ENCODE data around the gene TEX29.

The TEX29 gene

DNA sequence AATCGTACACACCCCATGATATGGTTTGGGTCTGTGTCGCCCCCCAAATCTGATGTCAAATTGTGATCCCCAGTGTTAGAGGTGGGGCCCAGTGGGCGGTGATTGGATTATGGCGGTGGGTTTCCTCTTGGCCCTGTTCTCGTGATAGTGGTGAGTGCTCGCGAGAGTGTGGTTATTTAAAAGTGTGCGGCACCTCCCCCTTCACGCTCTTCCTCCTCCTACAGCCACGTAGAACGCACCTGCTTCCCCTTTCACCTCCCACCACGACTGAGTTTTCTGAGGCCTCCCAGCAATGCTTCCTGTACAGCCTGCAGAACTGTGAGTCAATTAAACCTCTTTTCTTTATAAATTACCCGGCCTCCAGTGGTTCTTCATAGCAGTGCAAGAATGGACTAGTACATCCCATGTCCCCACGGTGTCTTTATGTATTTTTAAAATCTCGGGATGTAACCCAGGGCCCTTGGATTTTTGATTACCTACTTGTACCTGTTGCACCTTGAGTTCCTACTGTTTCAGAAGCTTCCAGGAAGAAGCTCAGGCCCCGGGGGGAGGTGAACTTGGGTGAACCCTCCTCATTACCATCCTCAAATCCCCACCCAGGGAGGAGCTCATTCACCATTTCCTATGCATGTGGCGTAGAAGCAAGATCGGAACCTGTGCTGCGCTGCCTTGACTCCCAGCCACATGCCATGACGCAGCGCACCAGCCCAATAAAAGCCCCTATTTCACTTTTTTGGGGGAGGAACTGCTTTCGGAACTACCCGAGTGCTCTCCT lies 52.4 kb downstream of the TEX29 start:
- DNase-seq, result no peak

DNA sequence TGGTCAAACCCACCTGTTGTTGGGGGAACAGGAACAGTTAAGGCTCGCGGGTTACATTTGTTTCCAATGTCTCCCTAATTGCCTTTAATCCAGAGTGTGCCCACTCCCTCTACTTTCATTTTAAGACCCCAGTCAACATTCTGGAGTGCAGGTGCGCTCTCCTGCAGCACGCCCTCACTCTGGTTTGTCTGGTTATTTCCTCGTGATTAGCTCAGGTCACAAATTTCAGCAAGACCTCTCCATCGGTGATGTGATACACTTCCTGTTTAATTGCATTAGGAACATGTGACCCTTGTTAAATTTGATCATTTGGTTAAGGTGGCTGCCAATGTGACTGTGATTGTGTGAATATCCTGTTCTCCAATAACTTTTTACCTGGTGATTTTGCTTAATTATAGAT lies 53.0 kb downstream of the TEX29 start:
- no peak for DNase-seq

DNA sequence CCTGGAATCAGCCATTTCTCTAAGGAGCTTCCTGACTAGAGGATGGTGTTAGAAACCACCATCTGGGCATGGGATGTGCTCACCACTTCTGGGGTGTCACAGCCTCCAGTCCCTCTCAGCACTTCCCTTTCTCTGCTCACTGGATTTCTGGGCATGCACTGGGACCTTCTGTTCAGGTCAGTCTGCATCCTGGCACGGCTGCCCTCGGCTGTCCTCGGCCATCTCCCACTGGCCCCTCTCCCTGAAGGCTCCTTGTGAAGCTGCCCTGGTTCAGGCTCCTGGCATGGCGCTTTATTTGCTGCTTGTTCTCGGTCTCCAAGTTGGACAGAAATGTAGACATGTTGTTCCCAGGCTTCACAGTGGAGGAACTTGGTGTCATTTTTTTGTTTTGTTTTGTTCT lies 60.0 kb downstream of the TEX29 start:
- DNase-seq, result no peak

DNA sequence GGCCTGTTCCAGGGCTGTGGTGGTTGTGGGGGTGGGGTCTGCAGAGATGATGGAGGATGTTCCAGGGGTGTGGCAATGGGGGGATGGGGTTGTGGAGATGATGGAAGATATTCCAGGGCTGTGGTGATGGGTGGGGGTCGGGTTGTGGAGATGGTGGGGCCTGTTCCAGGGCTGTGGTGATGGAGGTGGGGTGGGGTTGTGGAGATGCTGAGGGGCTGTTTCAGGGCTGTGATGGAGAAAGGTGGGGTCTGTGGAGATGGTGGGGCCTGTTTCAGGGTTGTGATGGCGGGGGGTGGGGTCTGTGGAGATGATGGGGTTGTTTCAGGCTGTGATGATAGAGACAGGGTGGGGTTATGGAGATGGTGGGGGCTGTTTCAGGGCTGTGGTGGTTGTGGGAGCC lies 62.0 kb downstream of the TEX29 start:
- no peak for DNase-seq

DNA sequence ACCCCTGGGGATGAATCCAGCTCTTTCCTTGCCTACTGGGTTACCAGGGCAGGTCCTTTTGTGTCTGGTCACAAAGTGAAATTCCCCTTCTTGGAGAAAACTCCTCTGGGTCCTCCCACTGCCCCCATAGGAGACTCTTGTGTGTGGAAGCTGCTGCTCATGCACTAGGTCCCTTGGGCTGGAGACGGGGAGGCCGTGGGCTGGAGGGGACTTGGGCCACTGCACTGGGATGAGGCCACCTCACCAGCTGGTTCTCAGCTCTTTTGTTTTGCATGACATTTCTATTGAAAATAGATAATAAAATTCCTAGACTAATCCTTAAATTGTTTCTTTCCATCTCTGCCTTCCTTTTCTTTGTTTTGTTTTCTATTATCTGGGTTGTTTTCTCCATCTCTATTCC lies 62.4 kb downstream of the TEX29 start:
- DNase-seq, result no peak

DNA sequence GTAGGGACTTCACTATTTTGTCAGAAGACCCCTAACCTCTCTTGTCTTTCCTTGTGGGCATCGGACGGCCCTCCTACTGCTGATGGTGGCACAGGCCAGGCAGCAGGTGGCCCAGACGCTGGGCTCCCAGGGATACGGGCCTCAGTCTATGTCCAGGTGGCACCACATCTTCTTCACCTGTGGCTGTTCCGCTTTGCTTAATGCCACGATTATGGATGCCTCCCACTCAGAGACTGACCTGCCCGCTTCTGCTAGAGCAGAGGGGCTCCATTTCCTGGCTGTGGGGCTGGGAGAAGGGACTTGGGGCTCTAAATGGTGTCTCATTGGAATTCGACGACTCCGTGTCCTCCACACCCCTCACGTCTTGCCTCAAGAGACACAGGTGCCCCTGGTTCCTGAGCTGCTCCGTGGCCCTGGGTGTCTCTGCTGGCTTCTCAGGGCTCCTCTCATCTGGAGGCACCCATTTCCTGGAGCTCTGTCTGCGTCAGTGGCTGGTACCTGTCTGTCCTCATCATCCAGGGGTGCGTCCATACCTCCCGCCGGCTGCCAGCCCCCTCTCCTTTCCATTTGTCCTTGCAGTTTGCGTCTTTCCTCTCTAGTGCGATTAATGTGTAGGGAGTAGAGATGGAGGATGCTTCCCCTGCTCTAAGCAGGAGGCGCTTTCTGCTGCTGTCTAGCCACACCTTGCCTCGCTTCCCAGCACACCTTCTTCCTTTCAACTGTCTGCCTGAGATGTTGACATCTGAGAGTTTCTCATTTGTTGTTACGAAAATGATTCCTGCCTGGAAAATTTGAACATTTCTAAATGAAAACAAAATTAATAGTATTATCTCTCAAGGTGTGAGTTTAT lies 63.4 kb downstream of the TEX29 start:
- no peak for DNase-seq

DNA sequence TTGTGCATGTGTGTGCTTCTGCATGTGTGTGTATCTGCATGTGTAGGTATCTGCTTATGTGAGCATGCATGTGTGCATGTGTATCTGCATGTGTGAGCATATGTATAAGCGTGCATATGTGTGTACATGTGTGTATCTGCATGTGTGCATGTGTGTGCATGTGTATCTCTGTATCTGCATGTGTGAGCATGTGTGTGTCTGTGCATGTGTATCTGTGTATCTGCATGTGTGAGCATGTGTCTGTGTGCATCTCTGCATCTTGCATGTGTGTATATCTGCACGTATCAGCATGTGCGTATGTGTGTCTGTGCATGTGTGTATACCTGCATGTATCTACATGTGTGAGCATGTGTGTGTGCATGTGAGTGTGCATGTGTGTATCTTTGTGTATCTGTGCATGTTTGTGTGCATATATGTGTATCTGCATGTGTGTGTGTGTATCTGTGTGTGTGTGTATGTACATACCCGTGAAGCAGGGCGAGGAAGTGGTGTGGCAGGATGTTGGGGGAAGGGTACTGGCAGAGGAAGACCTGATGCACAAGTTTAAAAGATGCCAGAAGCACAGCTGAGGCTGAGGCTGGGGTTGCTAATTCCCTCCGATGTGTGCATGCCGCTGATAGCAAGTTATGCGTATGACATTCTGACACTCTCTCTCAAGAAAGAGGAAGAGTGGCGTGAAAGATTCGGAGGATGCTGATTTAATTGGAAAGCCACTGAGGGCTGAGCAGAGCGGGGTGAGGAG lies 64.2 kb downstream of the TEX29 start:
- DNase-seq, result no peak

DNA sequence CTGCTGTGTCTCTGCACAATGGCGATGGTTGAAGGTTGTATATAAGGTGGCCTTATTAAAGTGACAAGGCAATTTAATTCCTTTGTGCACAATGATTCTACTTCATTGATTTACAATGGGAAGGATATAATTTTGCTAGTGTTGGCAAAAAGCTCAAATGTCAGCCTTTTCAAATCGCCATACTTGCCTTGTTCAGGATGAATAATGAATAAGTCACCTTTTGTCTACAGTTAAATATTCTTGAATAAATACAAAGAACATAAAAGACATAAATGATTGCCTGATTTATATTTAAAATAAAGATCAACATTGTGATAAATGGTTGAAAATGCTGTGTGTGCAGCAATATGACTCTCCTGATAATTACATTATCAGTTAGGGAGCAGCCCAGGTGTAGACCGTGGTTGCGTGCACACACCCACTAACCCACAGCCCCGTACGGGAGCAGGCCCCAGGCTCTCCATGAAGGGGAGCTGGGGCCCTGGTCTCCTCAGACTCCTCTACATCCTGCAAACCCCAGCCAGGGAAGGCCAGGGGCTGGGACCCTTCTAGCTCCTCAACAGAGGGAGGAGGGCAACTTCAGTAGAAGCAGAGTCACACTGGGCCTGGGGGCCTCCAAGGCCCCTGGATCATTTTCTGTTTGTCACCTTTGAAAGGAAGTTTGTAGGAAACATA lies 64.9 kb downstream of the TEX29 start:
- DNase-seq, result no peak

DNA sequence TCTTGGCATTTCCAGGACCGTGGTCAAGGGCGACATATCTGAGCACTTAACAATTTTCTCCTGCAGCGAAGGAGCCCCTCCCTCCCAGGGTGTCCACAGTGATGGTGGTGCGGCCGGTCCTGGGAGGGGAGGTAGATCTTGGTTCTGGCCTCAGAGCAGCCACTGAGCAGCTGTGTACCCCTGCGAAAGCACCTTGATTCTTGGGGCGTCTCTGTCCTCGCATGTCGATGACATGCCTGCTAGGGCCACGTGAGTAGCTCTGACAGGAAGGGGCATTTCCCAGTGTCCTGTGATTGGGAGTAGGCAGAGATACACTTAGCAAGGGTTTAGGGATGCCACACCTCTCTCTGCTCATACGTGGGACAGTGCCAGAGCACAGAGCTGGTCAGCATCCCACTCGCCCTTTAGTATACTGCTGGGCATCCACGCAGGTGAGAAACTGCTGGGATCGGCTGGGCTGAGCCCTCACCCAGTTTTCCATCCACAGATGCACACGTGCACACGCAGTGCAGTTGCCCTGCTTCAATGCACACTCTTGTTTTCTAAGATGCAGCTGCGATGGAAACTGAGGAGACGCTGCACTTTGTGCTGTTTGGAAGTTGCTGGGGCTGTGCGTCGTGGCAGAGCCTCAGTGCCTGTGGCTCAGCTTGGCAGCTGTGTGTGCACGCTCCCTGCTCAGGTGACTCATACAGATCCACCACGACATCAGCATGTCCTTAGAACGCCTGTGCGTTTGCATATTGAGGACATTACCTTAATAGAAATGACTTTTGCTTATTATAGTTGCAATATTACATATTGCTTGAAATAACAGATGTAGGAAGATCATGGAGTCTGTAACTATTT lies 66.8 kb downstream of the TEX29 start:
- DNase-seq, result no peak

DNA sequence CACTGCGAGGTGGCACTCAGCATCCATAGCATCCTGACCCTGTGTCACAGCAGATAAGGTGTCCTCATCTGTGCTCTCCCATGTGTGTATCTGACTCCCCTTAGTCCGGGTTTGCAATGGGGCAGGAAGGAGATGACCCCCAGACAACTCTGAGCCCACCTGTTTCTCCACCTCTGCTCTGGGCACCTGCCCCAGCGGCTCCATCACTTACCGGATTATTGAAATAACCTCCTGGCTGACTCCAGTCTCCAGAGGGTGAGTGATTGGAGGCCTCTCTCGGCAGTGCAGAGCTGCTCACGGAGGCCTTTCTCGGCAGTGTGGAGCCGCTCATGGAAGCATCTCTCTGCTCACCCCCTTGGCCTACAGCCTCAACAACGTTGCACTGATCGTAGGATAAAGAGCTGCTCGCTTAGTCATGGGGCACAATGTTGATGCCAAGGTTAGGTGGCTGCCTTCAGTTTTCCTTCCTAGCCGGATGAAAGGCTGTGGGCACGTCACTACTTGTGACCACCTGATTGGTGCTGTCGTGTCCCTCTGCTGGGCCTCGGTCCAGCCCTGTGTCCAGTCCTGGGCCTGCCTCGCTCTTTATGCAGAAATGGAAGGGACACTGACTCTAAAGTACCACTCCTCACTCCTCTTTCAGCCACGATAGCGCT lies 67.6 kb downstream of the TEX29 start:
- DNase-seq, result no peak

DNA sequence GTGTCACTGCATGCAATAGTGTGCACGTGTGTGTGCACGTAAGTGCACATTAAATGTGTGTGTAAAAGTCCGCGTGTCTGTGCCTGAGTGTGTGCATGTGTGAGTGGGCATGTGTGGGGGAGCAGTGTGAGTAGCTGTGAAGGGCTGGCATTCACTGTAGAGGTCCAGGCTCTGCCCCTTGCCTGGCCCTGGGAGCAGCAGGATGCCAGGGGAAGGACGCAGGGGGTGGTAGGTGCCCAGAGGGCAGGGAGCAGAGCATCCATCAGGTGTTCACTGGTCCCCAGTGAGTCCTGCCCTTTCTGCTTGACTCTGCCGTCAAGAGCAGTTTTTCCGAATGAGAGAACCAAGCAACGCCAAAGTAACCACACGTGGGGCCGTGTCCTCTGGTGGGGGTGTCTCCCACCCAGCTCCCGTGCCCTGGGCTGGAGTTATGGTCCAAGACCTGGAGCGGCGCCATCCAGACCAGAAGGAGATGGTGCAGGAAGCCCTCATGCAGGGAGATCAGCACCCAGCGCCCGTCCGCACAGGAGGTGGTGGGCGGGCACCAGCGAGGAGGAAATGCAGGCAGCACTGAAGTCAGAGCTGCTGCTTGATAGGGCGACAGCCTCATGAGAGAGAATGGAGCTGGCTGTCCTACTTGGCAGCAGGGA lies 68.5 kb downstream of the TEX29 start:
- no peak for DNase-seq

DNA sequence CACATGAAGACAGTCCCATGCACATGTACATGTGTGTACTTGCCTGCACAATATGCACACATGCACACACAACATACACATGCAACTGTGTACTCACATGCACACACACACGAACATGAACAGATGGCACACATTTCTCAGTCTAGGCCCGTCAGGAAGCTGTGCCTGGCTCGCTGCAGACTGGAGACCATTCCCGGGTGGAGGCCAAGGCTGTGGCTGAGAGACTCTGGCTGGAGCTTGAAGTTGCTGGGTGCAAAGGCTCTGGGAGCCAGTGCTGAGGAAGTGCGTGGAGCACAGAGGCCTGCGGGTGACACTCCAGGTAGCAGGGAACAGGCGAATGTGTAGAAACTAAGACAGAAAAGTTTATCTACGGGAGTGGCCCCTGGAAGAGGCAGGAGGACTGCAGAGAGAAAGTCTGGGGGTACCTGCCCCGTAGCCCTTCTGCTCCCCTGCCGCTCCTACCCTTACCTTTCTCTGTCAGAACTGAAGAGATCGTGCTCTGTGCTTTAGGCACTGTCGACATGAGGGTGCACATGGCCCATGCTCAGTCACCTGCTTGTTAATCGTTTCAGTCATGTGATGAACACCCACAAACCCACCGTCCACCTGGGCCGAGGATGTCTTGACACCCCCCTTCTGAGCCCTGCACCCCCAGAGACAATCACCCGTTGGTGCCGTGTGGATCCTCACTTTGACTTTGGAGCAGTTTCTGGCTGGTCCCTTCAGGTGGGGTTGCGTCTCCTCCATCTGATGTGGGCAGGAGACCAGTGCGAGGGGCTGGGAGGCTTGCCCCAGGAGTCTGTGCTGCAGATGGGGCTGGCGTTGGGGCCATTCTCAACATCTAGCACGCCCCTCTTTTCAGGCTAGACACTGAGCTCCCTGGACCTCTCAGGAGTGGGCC lies 69.4 kb downstream of the TEX29 start:
- no peak for DNase-seq

DNA sequence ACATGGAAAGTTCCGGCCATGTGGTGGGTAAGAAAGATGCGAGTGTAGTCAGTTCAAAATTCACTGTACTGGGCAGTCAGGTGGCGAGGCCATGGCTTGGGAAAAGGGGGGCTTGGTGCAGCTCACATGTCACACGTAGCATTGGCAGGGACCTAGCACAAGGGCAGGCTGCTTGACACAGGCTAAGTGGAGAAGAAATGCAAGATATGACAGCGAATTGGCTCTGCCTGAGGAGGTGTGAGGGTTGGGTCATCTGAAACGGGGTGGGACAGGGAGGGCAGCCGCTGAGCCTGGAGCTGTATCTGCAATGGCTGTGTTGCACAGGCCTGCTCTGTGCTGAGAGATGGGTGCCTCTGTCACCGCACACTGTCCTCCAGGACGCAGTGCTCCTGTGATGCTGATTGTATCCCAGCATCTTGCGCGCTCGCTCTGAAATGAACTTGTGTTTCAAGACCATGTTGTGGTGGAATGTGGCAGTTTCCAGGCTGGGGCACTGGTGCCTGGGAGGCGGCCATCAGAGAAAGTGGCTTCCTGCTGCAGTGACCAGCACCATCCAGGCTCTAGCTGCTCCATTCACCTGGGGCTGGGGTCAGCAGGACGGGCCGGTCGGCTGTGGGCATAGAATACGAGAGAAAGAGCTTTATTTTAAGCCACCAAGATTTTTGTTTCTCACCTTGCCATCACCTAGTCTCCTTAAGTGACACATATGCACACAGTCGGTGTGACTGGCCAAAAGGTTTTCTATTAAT lies 70.3 kb downstream of the TEX29 start:
- DNase-seq, result no peak

DNA sequence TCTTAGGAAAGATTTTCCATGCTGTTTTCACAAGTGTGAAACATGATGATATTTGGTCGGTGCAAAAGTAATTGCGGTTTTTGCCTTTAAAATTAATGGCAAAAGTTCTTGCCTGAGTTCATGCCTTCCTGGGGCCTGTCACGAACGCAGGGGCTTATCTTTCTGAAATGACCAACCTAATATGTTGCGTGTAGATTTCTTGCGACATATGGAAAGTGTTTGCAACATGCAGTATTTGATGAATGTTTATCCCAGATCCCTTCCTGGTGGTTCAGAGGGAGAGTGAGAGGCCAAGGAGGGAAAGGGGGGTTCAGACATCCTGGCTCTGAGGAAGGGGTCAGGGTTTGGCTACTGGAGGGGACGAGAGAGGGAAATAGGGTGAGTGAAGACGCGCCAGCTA lies 72.0 kb downstream of the TEX29 start:
- no peak for DNase-seq

DNA sequence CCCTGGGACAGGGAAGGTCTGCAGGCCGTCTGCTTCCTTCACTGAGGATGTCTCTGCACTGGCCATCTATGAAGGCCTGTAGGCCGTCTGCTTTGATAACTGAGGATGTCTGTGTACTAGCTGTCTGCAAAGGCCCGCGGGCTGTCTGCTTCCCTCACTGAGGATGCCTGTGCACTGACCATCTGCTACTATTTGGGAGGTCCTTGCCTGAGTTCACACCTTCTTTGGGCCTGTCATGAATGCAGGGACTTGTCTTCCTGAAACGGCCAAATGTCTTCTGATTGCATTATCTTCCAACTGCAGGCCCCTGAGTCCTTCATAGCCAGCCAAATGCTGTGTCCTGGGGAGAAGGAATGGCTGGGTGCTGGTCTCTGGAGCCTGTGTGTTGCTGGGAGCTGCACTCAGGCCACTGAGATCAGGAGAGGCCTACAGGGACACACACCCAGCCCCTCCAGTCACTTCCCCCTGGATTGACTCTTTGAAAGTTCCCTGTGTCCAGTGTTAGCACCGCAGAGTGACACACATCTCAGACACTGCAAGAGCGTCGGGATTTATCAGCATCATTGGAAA lies 72.9 kb downstream of the TEX29 start:
- no peak for DNase-seq

All from NCI-H524 treated with DMSO at 0.1 percent for 48 hours (cell line).